PFSK-1 (cell line): ENCODE results near the gene LRRN4CL.

Experiments used
- FOXP2 ChIP-seq: optimal IDR thresholded peaks from 2 replicates; pipeline ENCODE3; 2011; ENCODE audit warnings: borderline replicate concordance, control low read depth, inconsistent platforms; ENCODE audit not compliant: insufficient read depth; ENCODE audit errors: extremely low read length, extremely low read depth
- POLR2AphosphoS5 ChIP-seq: IDR thresholded peaks from 2 replicates; pipeline ENCODE4 v1.6.1; 2012; ENCODE audit warnings: low read depth, mild to moderate bottlenecking, control low read depth, low read length, moderate library complexity
- SIN3A ChIP-seq: IDR thresholded peaks from 2 replicates; pipeline ENCODE4 v1.6.1; 2012; ENCODE audit warnings: mild to moderate bottlenecking, low read length, moderate library complexity, borderline replicate concordance; ENCODE audit not compliant: insufficient read depth
- TAF1 ChIP-seq: IDR thresholded peaks from 2 replicates; pipeline ENCODE4 v1.6.1; 2012; ENCODE audit warnings: low read length, control low read depth, borderline replicate concordance; ENCODE audit not compliant: insufficient read depth
- TF ChIP-seq, protein P1 (sequence below), 2 experiments: IDR thresholded peaks; 2 replicates each; pipeline versions ENCODE4 v1.6.1 to v1.8.0; 2011 to 2012; ENCODE audit warnings: low read depth in 2 of 2, low read length in 2 of 2, control low read depth in 1 of 2, inconsistent platforms in 1 of 2, mild to moderate bottlenecking in 1 of 2, moderate library complexity in 1 of 2; ENCODE audit not compliant: insufficient read depth in 1 of 2

The LRRN4CL gene

DNA sequence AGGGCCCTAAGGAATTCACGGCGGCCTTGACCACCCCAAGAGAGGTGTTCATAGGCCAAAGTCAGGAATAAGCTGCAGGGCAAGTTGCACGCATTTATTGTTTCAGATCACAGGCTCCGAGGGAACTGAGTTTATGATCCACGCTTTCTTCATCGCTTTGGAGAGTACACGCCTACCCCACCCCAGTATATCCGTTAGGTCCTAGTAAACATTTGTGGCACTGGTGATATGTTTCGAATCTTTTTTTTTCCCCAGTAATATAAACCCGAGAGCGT lies 43.7 kb downstream of the LRRN4CL start:
- TF ChIP-seq, protein P1, sequence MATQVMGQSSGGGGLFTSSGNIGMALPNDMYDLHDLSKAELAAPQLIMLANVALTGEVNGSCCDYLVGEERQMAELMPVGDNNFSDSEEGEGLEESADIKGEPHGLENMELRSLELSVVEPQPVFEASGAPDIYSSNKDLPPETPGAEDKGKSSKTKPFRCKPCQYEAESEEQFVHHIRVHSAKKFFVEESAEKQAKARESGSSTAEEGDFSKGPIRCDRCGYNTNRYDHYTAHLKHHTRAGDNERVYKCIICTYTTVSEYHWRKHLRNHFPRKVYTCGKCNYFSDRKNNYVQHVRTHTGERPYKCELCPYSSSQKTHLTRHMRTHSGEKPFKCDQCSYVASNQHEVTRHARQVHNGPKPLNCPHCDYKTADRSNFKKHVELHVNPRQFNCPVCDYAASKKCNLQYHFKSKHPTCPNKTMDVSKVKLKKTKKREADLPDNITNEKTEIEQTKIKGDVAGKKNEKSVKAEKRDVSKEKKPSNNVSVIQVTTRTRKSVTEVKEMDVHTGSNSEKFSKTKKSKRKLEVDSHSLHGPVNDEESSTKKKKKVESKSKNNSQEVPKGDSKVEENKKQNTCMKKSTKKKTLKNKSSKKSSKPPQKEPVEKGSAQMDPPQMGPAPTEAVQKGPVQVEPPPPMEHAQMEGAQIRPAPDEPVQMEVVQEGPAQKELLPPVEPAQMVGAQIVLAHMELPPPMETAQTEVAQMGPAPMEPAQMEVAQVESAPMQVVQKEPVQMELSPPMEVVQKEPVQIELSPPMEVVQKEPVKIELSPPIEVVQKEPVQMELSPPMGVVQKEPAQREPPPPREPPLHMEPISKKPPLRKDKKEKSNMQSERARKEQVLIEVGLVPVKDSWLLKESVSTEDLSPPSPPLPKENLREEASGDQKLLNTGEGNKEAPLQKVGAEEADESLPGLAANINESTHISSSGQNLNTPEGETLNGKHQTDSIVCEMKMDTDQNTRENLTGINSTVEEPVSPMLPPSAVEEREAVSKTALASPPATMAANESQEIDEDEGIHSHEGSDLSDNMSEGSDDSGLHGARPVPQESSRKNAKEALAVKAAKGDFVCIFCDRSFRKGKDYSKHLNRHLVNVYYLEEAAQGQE (IDR thresholded peaks at IDR 0.05; ENCODE audit: insufficient read depth in 1 of 2, low read depth in 2 of 2, low read length in 2 of 2): no peak
- TF ChIP-seq TAF1 (no peak), FOXP2 (no peak), POLR2AphosphoS5 (no peak), SIN3A (no peak; the same call in 1 of the 2 replicates)

- TF ChIP-seq FOXP2: no peak
- no peak for TF ChIP-seq TAF1
- TF ChIP-seq, protein P1 (IDR thresholded peaks at IDR 0.05; ENCODE audit: insufficient read depth in 1 of 2, low read depth in 2 of 2, low read length in 2 of 2): no peak
- TF ChIP-seq SIN3A: no peak
Measured at GRCh38 chr11:62644220-62644619, 45.1 kb downstream of the LRRN4CL start.
